HG03521 (cell line): ENCODE data around the gene ROR1.
A peak's percentile ranks its signal among the peaks of the same experiment; 100 is the strongest.
"Not testable (repeated sequence)": the region's sequence is repeated elsewhere in the genome, so short reads cannot be mapped to it uniquely, and the experiment has no call there.

Experiments used
- ATAC-seq: cut with Tn5 transposase; IDR thresholded peaks from one replicate; pipeline ENCODE4 v1.9.1; 2021; ENCODE audit warnings: mild to moderate bottlenecking, moderate library complexity; ENCODE audit not compliant: unreplicated experiment

Gene ROR1

GRCh38 chr1:63790989-63791388 is 17.2 kb downstream of the ROR1 start:
- no peak for ATAC-seq

- no peak for ATAC-seq
These were observed 18.3 kb downstream of the ROR1 start for GRCh38 chr1:63792152-63792551.

- no peak for ATAC-seq
These were observed 20.0 kb downstream of the ROR1 start for GRCh38 chr1:63793741-63794240.

GRCh38 chr1:63794354-63794753 is 20.5 kb downstream of the ROR1 start:
- no peak for ATAC-seq

GRCh38 chr1:63794939-63795378 is 21.1 kb downstream of the ROR1 start:
- no peak for ATAC-seq

- no peak for ATAC-seq
These were observed 21.6 kb downstream of the ROR1 start for GRCh38 chr1:63795455-63795854.

- ATAC-seq, result no peak
These were observed 23.4 kb downstream of the ROR1 start for GRCh38 chr1:63797056-63797726.

- ATAC-seq, result no peak
These were observed 24.5 kb downstream of the ROR1 start for GRCh38 chr1:63798284-63798683.

DNA sequence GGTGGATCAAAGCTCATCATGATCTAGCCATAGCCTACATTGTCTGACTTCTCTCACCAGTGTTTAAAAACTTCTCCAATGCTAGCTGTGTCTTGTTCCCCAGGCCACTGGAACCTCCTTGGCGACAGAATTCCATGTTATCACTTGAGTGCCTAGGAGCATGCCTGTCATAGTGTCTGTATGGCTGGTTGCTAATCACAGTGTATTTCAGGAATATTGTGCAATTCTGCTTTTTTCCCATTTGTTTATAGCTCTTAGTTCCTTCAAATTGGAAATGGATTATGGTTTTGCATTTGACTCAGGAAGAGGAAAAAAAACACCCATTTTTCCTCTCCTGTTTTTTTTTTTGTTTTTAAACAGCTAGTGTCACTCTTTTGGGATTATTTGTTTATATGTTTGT is 25.5 kb downstream of the ROR1 start:
- ATAC-seq, result no peak

DNA sequence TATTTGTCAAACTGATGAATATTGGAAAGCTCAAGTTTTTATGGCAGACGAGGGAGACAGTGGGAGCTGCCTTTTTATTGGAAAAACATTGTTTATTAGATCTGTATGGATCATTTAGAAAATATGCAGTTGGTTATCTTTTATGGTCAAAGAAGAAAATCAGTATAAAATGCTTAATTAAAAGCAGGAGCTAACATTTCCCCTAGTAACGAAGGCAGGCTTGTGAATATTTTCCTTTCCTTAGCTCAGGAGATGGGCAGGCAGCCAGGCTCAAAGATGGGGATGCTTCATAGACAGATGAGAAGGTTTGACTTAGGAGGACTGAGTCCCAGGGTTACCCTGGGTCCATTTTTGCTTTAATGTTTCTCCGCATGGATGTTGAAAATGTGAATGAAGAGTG is 26.0 kb downstream of the ROR1 start:
- ATAC-seq, result no peak

- no peak for ATAC-seq
These were observed 28.3 kb downstream of the ROR1 start for GRCh38 chr1:63802109-63802508.

DNA sequence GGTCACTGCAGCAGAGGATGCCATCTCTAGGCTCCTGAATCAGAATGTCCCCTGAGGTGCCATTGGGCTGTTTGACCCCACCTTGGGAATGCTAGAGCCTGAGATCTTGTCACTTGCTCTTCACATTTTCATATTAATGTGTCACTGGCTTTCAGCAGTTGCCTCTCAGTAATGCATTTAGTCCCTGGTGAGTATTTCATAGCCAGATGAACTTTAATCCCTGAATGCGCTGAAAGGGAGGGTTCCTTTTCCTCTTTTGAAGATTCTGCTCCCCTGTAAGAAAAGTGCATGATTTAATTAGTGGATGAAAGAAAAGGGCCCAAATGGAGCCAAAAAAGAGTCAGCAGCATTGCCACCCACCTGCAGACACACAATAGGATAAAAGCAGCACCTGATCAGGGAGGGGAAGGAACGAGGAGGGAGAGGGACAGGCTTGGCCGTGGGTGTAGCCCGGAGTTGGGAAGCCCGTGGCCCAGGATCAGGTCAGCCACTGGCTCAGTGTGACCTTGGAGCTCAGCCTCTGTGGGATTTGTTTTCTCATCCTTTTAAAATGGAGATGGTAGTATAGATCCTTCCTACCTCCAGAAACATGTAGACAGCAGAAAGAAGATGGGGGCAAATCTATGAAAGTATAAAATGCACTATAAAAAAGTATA is 31.1 kb downstream of the ROR1 start:
- ATAC-seq, result no peak

DNA sequence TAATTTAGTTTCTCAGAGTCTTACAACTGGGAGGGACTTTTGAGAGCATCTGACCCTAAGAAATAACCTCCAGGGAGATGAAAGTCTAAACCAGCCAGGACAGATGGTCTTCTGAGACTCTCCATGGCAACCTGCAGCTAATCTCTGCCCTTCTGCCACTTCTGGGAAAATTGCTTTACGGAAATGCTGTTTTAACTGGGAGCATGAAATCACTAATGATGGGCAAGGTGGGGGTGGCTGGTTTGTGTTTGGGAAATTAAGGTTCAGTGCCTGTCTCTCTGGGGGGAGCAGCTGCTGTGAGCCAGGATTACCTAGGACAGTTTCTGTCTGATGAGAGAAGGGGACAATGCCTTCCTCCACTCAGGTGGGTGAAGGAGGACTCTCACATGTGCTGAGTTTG is 33.2 kb downstream of the ROR1 start:
- ATAC-seq, result no peak

DNA sequence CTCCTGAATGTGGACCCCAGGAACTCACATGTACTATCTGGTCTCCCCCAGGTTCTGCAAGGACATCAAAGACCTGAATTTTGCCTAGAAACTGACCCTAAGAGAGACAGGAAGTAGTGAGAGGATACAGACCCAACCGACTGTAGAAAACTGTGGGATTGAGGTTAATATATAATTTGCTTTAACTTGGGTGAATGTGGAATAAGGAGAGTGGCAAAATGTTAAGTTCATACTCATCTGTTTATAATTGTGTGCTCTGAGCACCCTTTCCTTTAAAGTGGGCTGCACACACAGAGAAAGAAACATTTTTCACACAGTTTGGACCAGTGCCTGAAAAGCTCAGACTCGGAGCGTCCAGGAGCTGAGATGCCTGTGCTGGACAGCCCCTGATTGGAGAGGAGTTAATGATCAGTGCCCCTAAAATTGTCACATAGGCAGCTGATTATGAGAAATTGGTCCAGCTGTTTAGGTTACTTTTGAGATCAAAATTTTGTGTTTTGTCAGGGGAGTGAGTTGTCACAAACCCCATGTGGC is 37.2 kb downstream of the ROR1 start:
- no peak for ATAC-seq

- no peak for ATAC-seq
These were observed 38.4 kb downstream of the ROR1 start for GRCh38 chr1:63812071-63812700.

GRCh38 chr1:63813829-63814277 is 40.0 kb downstream of the ROR1 start:
- peak; percentile 57 for ATAC-seq

DNA sequence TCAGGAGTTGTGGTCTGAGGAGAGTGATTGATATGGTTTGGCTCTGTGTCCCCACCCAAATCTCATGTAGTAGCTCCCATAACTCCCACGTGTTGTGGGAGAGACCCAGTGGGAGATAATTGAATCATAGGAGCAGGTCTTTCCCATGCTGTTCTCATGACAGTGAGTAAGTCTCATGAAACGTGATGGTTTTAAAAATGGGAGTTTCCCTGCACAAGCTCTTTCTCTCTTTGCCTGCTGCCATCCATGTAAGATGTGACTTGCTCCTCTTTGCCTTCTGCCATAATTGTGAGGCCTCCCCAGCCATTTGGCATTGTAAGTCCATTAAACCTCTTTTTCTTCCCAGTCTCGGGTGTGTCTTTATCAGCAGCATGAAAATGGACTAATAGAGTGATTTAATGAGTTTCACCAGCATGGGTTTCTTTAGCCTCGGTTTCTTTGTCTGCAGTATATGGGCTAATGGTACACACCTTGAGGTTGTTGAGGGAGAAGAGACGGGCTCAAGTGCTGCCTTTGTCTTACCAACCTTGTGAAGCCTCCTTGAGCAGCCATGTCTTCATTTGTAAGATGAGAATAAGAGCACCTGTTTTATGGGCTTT is 42.5 kb downstream of the ROR1 start:
- ATAC-seq, result not testable (repeated sequence)

- no peak for ATAC-seq
These were observed 43.4 kb downstream of the ROR1 start for GRCh38 chr1:63817152-63817667.

DNA sequence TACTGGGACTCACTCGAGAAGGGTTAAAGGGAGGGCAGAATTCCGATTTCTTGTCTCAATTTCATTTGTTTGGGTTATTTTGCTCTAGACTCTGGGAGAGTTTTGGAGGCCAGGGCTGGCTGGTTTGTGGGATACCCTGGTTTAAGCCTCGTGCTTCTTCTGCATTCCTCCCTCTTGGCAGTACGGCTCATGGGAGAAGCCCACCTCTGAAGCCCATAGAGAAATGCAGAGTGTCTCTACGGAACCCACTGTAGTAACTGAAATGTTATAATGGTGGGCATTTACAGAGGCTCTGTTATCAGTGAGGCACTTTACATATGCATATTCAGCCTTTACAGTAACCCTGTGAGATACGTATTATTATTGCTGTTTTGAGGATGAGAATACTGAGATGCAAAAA is 43.9 kb downstream of the ROR1 start:
- no peak for ATAC-seq

DNA sequence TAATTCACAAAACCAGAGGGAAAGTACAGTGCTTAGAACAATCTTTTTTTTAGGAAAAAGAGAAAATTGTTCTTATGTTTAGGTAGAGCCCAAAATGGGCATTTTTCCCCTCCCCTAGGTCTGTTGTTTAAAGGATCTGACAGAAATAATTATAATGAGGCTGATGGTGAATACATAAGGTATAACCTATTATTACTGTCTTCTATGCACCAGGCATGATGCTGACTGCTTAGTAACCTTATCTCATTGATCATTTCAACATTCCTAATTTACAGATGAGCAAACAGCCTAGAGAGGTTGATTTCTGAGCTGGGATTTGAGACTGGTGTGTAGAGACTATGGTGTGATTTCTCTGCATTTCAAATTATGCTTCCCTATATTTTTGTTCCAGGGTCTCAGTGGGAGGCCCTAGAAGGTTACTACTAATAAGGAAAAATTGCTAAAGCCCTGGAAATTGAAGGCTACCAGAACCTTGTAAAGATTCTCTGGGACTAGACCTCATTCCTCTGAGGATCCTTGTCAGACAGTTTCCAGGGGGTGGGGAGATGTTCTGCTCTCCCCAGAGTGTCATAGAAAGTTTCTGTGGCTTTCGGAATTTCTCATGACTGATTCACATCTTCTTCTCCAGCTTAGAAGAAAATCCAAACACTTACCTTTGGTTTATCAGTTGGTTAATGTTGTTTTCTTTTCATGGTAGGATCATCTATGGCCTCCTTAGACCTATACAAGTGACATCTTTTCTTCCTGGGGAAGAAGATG is 44.9 kb downstream of the ROR1 start:
- no peak for ATAC-seq
